ENCODE measurements around the gene SPAG5.

- TF ChIP-seq CTCF (IDR thresholded peaks at IDR 0.05) (peak; percentile 55 to 73 (median 61)), POLR2A (IDR thresholded peaks at IDR 0.05; ENCODE audit: low read depth) (no peak), POLR2AphosphoS5 (IDR thresholded peaks at IDR 0.05) (no peak)
Measured at GRCh38 chr17:28612936-28613872, 14.4 kb upstream of the SPAG5 start.

Data from esophagus muscularis mucosa (tissue), 3 donors.